GM23338 (cell line): ENCODE data around the gene RPS26.

ENCODE experiments used
- CTCF ChIP-seq, 2 experiments: fragments of 200-600 bp in 1 of 2; sonication (generic) in 1 of 2; conservative IDR thresholded peaks; 2 replicates each; pipeline versions ENCODE4 v1.5.1 to v1.6.1; 2016 to 2017; ENCODE audit warnings: antibody characterized with exemption in 2 of 2, low read depth in 2 of 2, mild to moderate bottlenecking in 2 of 2, moderate library complexity in 1 of 2
- EZH2 ChIP-seq: fragments of 200-600 bp; sonication (generic); IDR thresholded peaks from one replicate; pipeline ENCODE4 v1.8.0; 2017; ENCODE audit warnings: antibody characterized with exemption, mild to moderate bottlenecking, low read depth; ENCODE audit not compliant: unreplicated experiment
- POLR2AphosphoS5 ChIP-seq: IDR thresholded peaks from 2 replicates; pipeline ENCODE4 v1.6.1; 2016; ENCODE audit warnings: antibody characterized with exemption, low read depth
- TF ChIP-seq, protein P1 (sequence below): IDR thresholded peaks from one replicate; pipeline ENCODE4 v1.6.1; 2018; ENCODE audit warnings: antibody characterized with exemption; ENCODE audit not compliant: unreplicated experiment

GRCh38 chr12:56081393-56082347 is 40.0 kb downstream of the RPS26 start:
- TF ChIP-seq POLR2AphosphoS5 (no peak), CTCF (conservative IDR thresholded peaks at IDR 0.05; ENCODE audit: low read depth in 2 of 2) (no peak), EZH2 (no peak)
- TF ChIP-seq, protein P1, sequence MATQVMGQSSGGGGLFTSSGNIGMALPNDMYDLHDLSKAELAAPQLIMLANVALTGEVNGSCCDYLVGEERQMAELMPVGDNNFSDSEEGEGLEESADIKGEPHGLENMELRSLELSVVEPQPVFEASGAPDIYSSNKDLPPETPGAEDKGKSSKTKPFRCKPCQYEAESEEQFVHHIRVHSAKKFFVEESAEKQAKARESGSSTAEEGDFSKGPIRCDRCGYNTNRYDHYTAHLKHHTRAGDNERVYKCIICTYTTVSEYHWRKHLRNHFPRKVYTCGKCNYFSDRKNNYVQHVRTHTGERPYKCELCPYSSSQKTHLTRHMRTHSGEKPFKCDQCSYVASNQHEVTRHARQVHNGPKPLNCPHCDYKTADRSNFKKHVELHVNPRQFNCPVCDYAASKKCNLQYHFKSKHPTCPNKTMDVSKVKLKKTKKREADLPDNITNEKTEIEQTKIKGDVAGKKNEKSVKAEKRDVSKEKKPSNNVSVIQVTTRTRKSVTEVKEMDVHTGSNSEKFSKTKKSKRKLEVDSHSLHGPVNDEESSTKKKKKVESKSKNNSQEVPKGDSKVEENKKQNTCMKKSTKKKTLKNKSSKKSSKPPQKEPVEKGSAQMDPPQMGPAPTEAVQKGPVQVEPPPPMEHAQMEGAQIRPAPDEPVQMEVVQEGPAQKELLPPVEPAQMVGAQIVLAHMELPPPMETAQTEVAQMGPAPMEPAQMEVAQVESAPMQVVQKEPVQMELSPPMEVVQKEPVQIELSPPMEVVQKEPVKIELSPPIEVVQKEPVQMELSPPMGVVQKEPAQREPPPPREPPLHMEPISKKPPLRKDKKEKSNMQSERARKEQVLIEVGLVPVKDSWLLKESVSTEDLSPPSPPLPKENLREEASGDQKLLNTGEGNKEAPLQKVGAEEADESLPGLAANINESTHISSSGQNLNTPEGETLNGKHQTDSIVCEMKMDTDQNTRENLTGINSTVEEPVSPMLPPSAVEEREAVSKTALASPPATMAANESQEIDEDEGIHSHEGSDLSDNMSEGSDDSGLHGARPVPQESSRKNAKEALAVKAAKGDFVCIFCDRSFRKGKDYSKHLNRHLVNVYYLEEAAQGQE, result no peak
